Central memory CD8-positive, alpha-beta T cell (primary cell): ENCODE data around the gene EFL1.
"Not testable (repeated sequence)": the region's sequence is repeated elsewhere in the genome, so short reads cannot be mapped to it uniquely, and the experiment has no call there.

Experiments
- ATAC-seq: fragments of 150-1000 bp; cut with Tn5 transposase; replicated peaks from 2 replicates; pipeline ENCODE4 v1.10.0; 2022; ENCODE audit warnings: mild to moderate bottlenecking, moderate FRiP score, moderate number of reproducible peaks; ENCODE audit not compliant: poor library complexity, severe bottlenecking; ENCODE audit errors: extremely low read depth
- DNase-seq, 2 donors: peaks; one replicate each; pipeline ENCODE4 v3.0.0; 2021; ENCODE audit warnings: low spot score in 2 of 2
- H3K27ac Mint-ChIP-seq: one replicate; pipeline ENCODE4 v1.8.0; 2022; ENCODE audit warnings: low read depth, mild to moderate bottlenecking, moderate library complexity, mixed read lengths
- H3K27me3 Mint-ChIP-seq: one replicate; pipeline ENCODE4 v1.8.0; 2022; ENCODE audit warnings: mixed read lengths
- H3K36me3 Mint-ChIP-seq: one replicate; pipeline ENCODE4 v1.8.0; 2022; ENCODE audit warnings: mild to moderate bottlenecking, moderate library complexity, mixed read lengths; ENCODE audit not compliant: insufficient read depth
- H3K4me1 Mint-ChIP-seq: one replicate; pipeline ENCODE4 v1.8.0; 2022; ENCODE audit warnings: mixed read lengths
- H3K4me3 Mint-ChIP-seq: one replicate; pipeline ENCODE4 v1.8.0; 2022; ENCODE audit warnings: mild to moderate bottlenecking, moderate library complexity, mixed read lengths
- H3K9me3 Mint-ChIP-seq: one replicate; pipeline ENCODE4 v1.8.0; 2022; ENCODE audit warnings: mixed read lengths

The EFL1 gene

GRCh38 chr15:82298520-82298919 is 36.0 kb upstream of the EFL1 start:
- peak; percentile 29 to 44 for DNase-seq
- peaks cover 7% of the 10 kb centered on the region for H3K4me1 Mint-ChIP-seq
- peak overlapping the region; percentile 4 for H3K4me3 Mint-ChIP-seq

GRCh38 chr15:82298032-82298431 is 35.5 kb upstream of the EFL1 start:
- Mint-ChIP-seq H3K9me3 (no peaks in the 10 kb centered on the region), H3K27ac (no peak overlapping the region), H3K27me3 (no peaks in the 10 kb centered on the region), H3K4me1 (peaks cover 7% of the 10 kb centered on the region), H3K4me3 (peak overlapping the region; percentile 4), H3K36me3 (no peaks in the 10 kb centered on the region)
- DNase-seq = no peak
- ATAC-seq = no peak

More at GRCh38 chr15:82298520-82298919, 36.0 kb upstream of the EFL1 start:
- Mint-ChIP-seq H3K36me3 (no peaks in the 10 kb centered on the region), H3K27ac (no peak overlapping the region), H3K27me3 (no peaks in the 10 kb centered on the region), H3K9me3 (no peaks in the 10 kb centered on the region)
- peak; percentile 83 for ATAC-seq

- no peak overlapping the region for H3K27ac Mint-ChIP-seq
- peaks cover 7% of the 10 kb centered on the region for H3K4me1 Mint-ChIP-seq
- no peak for ATAC-seq
Observed at GRCh38 chr15:82297546-82297945, 35.0 kb upstream of the EFL1 start.

GRCh38 chr15:82294061-82294690 is 31.6 kb upstream of the EFL1 start:
- Mint-ChIP-seq H3K4me1 (peaks cover 7% of the 10 kb centered on the region), H3K4me3 (no peak overlapping the region)
- no peak for DNase-seq

More at GRCh38 chr15:82297546-82297945, 35.0 kb upstream of the EFL1 start:
- DNase-seq = no peak
- Mint-ChIP-seq H3K27me3 (no peaks in the 10 kb centered on the region), H3K36me3 (no peaks in the 10 kb centered on the region), H3K9me3 (no peaks in the 10 kb centered on the region), H3K4me3 (peak overlapping the region; percentile 4)

GRCh38 chr15:82292271-82292670 is 29.7 kb upstream of the EFL1 start:
- no peak for ATAC-seq
- Mint-ChIP-seq H3K27me3 (no peaks in the 10 kb centered on the region), H3K4me1 (peaks cover 6% of the 10 kb centered on the region), H3K9me3 (no peaks in the 10 kb centered on the region), H3K27ac (no peak overlapping the region), H3K4me3 (no peak overlapping the region), H3K36me3 (no peaks in the 10 kb centered on the region)
- DNase-seq = no peak

More at GRCh38 chr15:82294061-82294690, 31.6 kb upstream of the EFL1 start:
- Mint-ChIP-seq H3K9me3 (no peaks in the 10 kb centered on the region), H3K36me3 (no peaks in the 10 kb centered on the region), H3K27ac (peak overlapping the region; percentile 16), H3K27me3 (no peaks in the 10 kb centered on the region)
- ATAC-seq = no peak

- H3K27me3 Mint-ChIP-seq, H3K36me3 Mint-ChIP-seq, DNase-seq, H3K27ac Mint-ChIP-seq, H3K9me3 Mint-ChIP-seq, ATAC-seq, H3K4me3 Mint-ChIP-seq: not testable (repeated sequence)
- H3K4me1 Mint-ChIP-seq = peaks cover 14% of the 10 kb centered on the region
Observed at GRCh38 chr15:82288202-82288601, 25.7 kb upstream of the EFL1 start.

GRCh38 chr15:82286475-82286874 is 23.9 kb upstream of the EFL1 start:
- Mint-ChIP-seq H3K4me3 (peak overlapping the region; percentile 40), H3K27ac (peak overlapping the region; percentile 54), H3K4me1 (peaks cover 14% of the 10 kb centered on the region)
- not testable (repeated sequence) for ATAC-seq, H3K9me3 Mint-ChIP-seq, DNase-seq, H3K27me3 Mint-ChIP-seq, H3K36me3 Mint-ChIP-seq

- not testable (repeated sequence) for H3K9me3 Mint-ChIP-seq
Observed at GRCh38 chr15:82284381-82284780, 21.8 kb upstream of the EFL1 start.

GRCh38 chr15:82282386-82282785 is 19.9 kb upstream of the EFL1 start:
- H3K27ac Mint-ChIP-seq, H3K9me3 Mint-ChIP-seq, H3K36me3 Mint-ChIP-seq, ATAC-seq, H3K4me3 Mint-ChIP-seq, DNase-seq: not testable (repeated sequence)
- Mint-ChIP-seq H3K4me1 (peaks cover 11% of the 10 kb centered on the region), H3K27me3 (peaks cover 20% of the 10 kb centered on the region)

More at GRCh38 chr15:82284381-82284780, 21.8 kb upstream of the EFL1 start:
- H3K36me3 Mint-ChIP-seq, H3K4me3 Mint-ChIP-seq, H3K27ac Mint-ChIP-seq, DNase-seq, H3K27me3 Mint-ChIP-seq: not testable (repeated sequence)
- peaks cover 14% of the 10 kb centered on the region for H3K4me1 Mint-ChIP-seq
- ATAC-seq = peak; percentile 62

GRCh38 chr15:82281276-82281675 is 18.7 kb upstream of the EFL1 start:
- peaks cover 23% of the 10 kb centered on the region for H3K27me3 Mint-ChIP-seq
- not testable (repeated sequence) for H3K4me1 Mint-ChIP-seq, DNase-seq, H3K9me3 Mint-ChIP-seq, H3K27ac Mint-ChIP-seq, H3K4me3 Mint-ChIP-seq, H3K36me3 Mint-ChIP-seq, ATAC-seq

- Mint-ChIP-seq H3K27me3 (peaks cover 40% of the 10 kb centered on the region), H3K27ac (no peak overlapping the region)
Observed at GRCh38 chr15:82275410-82275809, 12.9 kb upstream of the EFL1 start.

GRCh38 chr15:82272154-82272553 is 9.6 kb upstream of the EFL1 start:
- H3K27ac Mint-ChIP-seq = no peak overlapping the region
- DNase-seq (no peak), ATAC-seq (no peak)
- H3K9me3 Mint-ChIP-seq = no peaks in the 10 kb centered on the region
- no peak overlapping the region for H3K4me3 Mint-ChIP-seq
- H3K4me1 Mint-ChIP-seq = no peaks in the 10 kb centered on the region
- H3K27me3 Mint-ChIP-seq = peaks cover 19% of the 10 kb centered on the region
- no peaks in the 10 kb centered on the region for H3K36me3 Mint-ChIP-seq

More at GRCh38 chr15:82275410-82275809, 12.9 kb upstream of the EFL1 start:
- no peak overlapping the region for H3K4me3 Mint-ChIP-seq
- no peak for ATAC-seq
- H3K36me3 Mint-ChIP-seq = no peaks in the 10 kb centered on the region
- no peak for DNase-seq
- no peaks in the 10 kb centered on the region for H3K4me1 Mint-ChIP-seq
- no peaks in the 10 kb centered on the region for H3K9me3 Mint-ChIP-seq

GRCh38 chr15:82268454-82268853 is 5.9 kb upstream of the EFL1 start:
- H3K9me3 Mint-ChIP-seq, ATAC-seq, H3K4me3 Mint-ChIP-seq: not testable (repeated sequence)

More at GRCh38 chr15:82268454-82268853, 5.9 kb upstream of the EFL1 start:
- not testable (repeated sequence) for DNase-seq, H3K4me1 Mint-ChIP-seq, H3K27me3 Mint-ChIP-seq, H3K27ac Mint-ChIP-seq, H3K36me3 Mint-ChIP-seq
